Spleen (tissue), 7 donors: ENCODE data around the gene BCL3.

Experiments used
- CTCF ChIP-seq, 11 experiments: fragments of 200-600 bp in 7 of 11; fragments of 450-650 bp in 4 of 11; sonication (generic) in 4 of 11; IDR thresholded peaks in 8 of 11; conservative IDR thresholded peaks in 3 of 11; 1 replicate in 7 of 11; 2 replicates in 4 of 11; pipeline versions ENCODE4 v1.4.0 to v1.8.0; 2016 to 2021; ENCODE audit warnings: antibody characterized with exemption in 11 of 11, inconsistent platforms in 4 of 11, mild to moderate bottlenecking in 1 of 11
- POLR2A ChIP-seq, 3 donors: fragments of 450-650 bp; IDR thresholded peaks; one replicate each; pipeline ENCODE4 v1.5.1; 2017; ENCODE audit warnings: antibody characterized with exemption in 3 of 3, mild to moderate bottlenecking in 1 of 3
- donor health status: DM: no; HTN: no; CAD: no; lungs with moderate emphysema.
- donor health status: DM: no; HTN: no; CAD: no.
- donor health status: DM: no; HTN: no; CAD: no.

DNA sequence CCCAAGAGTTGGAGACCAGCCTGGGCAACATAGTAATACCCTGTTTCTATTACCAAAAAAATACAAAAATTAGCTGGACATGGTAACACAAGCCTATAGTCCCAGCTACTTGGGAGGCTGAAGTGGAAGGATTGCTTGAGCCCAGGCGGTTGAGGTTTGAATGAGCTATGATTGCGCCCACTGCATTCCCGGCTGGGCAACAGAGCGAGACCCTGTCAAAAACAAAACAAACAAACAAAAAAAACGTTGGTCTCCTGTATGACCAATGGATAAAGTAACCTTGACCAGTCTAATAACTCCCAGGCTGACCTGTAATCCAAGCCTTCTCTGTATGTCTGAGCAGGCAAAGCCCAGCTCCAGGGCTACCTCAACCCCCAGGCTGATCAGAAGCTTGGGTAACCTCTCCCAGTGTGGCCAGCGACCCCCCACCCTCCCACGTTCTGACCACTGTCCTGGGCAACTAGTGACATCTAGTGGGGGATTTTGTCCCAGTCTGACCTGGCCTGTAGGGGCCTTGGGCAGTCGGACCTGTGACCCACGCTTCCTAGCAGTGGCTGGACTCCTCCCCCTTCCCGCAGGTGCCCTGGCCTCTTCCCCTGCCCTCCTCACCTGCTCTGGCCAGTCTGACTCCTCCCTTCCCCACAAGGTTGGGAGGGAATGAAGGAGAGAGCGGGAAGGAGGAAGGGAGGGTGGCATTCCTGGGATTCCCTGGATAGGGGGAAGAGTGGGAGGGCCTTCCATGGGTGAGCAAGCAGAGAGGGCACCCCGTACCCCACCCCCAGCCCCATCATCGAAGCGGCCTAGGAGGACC is 59.3 kb downstream of the BCL3 start:
- TF ChIP-seq POLR2A (IDR thresholded peaks at IDR 0.05) (no peak), CTCF (IDR thresholded peaks at IDR 0.05 in 8 of 11, conservative IDR thresholded peaks at IDR 0.05 in 3 of 11) (peak in 7 of 11 experiments; percentile 32 to 51 (median 37))
